Mesendoderm (in vitro differentiated cells): ENCODE results near the gene ATP9A.

Experiments
- DNase-seq: peaks from one replicate; pipeline ENCODE4 v3.0.0; 2013
- H2AK5ac ChIP-seq: 2 replicates; pipeline ENCODE4 v1.6.1; 2013; ENCODE audit warnings: low read length, inconsistent platforms
- H2BK120ac ChIP-seq: 2 replicates; pipeline ENCODE4 v1.6.1; 2013; ENCODE audit warnings: low read depth, mild to moderate bottlenecking, low read length, moderate library complexity, mixed read lengths
- H2BK15ac ChIP-seq: replicated peaks from 2 replicates; pipeline ENCODE4 v1.6.1; 2013; ENCODE audit warnings: low read depth, mild to moderate bottlenecking, moderate library complexity
- H2BK5ac ChIP-seq: 2 replicates; pipeline ENCODE4 v1.6.1; 2013; ENCODE audit warnings: low read length, inconsistent platforms
- H3K18ac ChIP-seq: 2 replicates; pipeline ENCODE4 v1.6.1; 2013; ENCODE audit warnings: mild to moderate bottlenecking, low read length, mixed read lengths
- H3K23ac ChIP-seq: one replicate; pipeline ENCODE4 v1.6.1; 2013; ENCODE audit warnings: low read length
- H3K27ac ChIP-seq: 2 replicates; pipeline ENCODE4 v1.5.1; 2013; ENCODE audit warnings: low read depth, mild to moderate bottlenecking, inconsistent platforms, low read length, moderate library complexity
- H3K27me3 ChIP-seq: 2 replicates; pipeline ENCODE4 v1.6.1; 2013; ENCODE audit warnings: low read length, control low read depth, mild to moderate bottlenecking, inconsistent platforms; ENCODE audit not compliant: insufficient read depth, poor library complexity
- H3K36me3 ChIP-seq: 2 replicates; pipeline ENCODE4 v1.6.1; 2013; ENCODE audit warnings: low read length, inconsistent platforms; ENCODE audit not compliant: control insufficient read depth, insufficient read depth
- H3K4ac ChIP-seq: one replicate; pipeline ENCODE4 v1.6.1; 2013; ENCODE audit warnings: low read depth, mild to moderate bottlenecking, low read length, moderate library complexity
- H3K4me1 ChIP-seq: 2 replicates; pipeline ENCODE4 v1.6.1; 2013; ENCODE audit warnings: low read depth, low read length, inconsistent platforms; ENCODE audit not compliant: control insufficient read depth
- H3K4me2 ChIP-seq: 2 replicates; pipeline ENCODE4 v1.6.1; 2013; ENCODE audit warnings: low read length
- H3K4me3 ChIP-seq: 2 replicates; pipeline ENCODE4 v1.5.1; 2013; ENCODE audit warnings: mild to moderate bottlenecking, low read length
- H3K56ac ChIP-seq: one replicate; pipeline ENCODE4 v1.6.1; 2013; ENCODE audit warnings: low read length
- H3K79me1 ChIP-seq: 2 replicates; pipeline ENCODE4 v1.6.1; 2013; ENCODE audit warnings: low read length, inconsistent platforms
- H3K79me2 ChIP-seq: 2 replicates; pipeline ENCODE4 v1.6.1; 2013; ENCODE audit warnings: mild to moderate bottlenecking, low read length; ENCODE audit not compliant: control insufficient read depth, insufficient read depth
- H3K9ac ChIP-seq: 2 replicates; pipeline ENCODE4 v1.6.1; 2013; ENCODE audit warnings: low read length, inconsistent platforms
- H4K5ac ChIP-seq: one replicate; pipeline ENCODE4 v1.6.1; 2013; ENCODE audit warnings: low read length
- H4K8ac ChIP-seq: one replicate; pipeline ENCODE4 v1.6.1; 2013; ENCODE audit warnings: low read depth, mild to moderate bottlenecking, control low read depth, low read length, moderate library complexity
- WGBS: extraction: QIAGEN DNeasy Blood & Tissue Kit; methylation state at CpG from one replicate; pipeline ENCODE4 v1.1.7; 2013; ENCODE audit warnings: low lambda C conversion rate, missing lambda C conversion rate; ENCODE audit not compliant: insufficient coverage; ENCODE audit errors: extremely low coverage; 5-methylcytosine and 5-hydroxymethylcytosine counted together

ATP9A gene

DNA sequence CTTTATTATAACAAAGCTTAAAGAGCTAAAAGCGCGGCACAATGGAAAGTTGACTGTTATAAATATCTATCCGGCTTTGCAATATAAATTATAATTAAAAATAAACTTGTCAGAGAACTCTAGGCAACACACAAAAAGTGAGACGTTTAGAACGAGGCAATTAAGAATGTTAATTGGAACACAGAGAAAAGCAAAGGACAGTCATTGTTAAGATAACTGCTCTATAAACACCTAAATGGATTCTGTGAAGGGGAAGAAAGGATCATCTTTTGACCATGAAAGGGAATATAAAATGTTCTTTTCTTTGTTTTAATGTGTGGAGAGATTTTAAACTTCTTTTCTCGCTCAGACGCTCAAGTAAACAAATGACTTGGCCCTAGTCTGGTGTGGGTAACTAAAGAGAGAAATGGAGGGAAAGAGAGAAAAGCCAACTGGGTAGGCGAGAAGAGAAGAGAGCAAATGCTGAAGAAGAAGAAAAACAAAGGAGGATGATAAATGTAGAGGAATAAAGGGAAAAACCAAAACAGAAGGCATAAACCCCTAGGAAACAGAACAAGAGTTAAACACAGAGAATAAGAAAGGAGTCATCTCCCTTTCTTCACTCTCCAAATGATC lies 43.4 kb upstream of the ATP9A start:
- no peak overlapping the region for H3K27ac ChIP-seq

GRCh38 chr20:51811042-51811355 lies 42.8 kb upstream of the ATP9A start:
- no CpG with 5 or more reads among the region's 3 CpGs for WGBS
- Histone ChIP-seq H4K8ac (no peak overlapping the region), H2BK120ac (no peak overlapping the region), H3K79me2 (no peaks in the 10 kb centered on the region), H2BK5ac (no peak overlapping the region), H3K27me3 (no peaks in the 10 kb centered on the region), H3K4me3 (no peak overlapping the region), H4K5ac (no peak overlapping the region), H3K79me1 (no peaks in the 10 kb centered on the region), H3K36me3 (no peaks in the 10 kb centered on the region), H3K4me2 (no peak overlapping the region), H3K18ac (peak overlapping the region; percentile 76), H3K9ac (no peak overlapping the region), H3K4me1 (no peaks in the 10 kb centered on the region), H3K27ac (no peak overlapping the region), H2BK15ac (no peak overlapping the region), H3K23ac (no peak overlapping the region), H3K56ac (no peak overlapping the region), H2AK5ac (no peak overlapping the region), H3K4ac (no peak overlapping the region)
- no peak for DNase-seq

More for the DNA sequence above, 43.4 kb upstream of the ATP9A start:
- Histone ChIP-seq H2BK120ac (no peak overlapping the region), H3K4ac (no peak overlapping the region), H3K4me2 (no peak overlapping the region), H3K4me1 (no peaks in the 10 kb centered on the region), H3K18ac (no peak overlapping the region), H3K36me3 (no peaks in the 10 kb centered on the region), H3K79me2 (no peaks in the 10 kb centered on the region), H3K79me1 (no peaks in the 10 kb centered on the region), H2AK5ac (no peak overlapping the region), H3K23ac (no peak overlapping the region), H2BK5ac (no peak overlapping the region), H4K8ac (no peak overlapping the region), H3K4me3 (no peak overlapping the region), H3K56ac (no peak overlapping the region), H3K27me3 (no peaks in the 10 kb centered on the region), H2BK15ac (peak overlapping the region; percentile 23), H4K5ac (no peak overlapping the region), H3K9ac (no peak overlapping the region)
- WGBS = no CpG with 5 or more reads among the region's 8 CpGs
- DNase-seq = no peak

DNA sequence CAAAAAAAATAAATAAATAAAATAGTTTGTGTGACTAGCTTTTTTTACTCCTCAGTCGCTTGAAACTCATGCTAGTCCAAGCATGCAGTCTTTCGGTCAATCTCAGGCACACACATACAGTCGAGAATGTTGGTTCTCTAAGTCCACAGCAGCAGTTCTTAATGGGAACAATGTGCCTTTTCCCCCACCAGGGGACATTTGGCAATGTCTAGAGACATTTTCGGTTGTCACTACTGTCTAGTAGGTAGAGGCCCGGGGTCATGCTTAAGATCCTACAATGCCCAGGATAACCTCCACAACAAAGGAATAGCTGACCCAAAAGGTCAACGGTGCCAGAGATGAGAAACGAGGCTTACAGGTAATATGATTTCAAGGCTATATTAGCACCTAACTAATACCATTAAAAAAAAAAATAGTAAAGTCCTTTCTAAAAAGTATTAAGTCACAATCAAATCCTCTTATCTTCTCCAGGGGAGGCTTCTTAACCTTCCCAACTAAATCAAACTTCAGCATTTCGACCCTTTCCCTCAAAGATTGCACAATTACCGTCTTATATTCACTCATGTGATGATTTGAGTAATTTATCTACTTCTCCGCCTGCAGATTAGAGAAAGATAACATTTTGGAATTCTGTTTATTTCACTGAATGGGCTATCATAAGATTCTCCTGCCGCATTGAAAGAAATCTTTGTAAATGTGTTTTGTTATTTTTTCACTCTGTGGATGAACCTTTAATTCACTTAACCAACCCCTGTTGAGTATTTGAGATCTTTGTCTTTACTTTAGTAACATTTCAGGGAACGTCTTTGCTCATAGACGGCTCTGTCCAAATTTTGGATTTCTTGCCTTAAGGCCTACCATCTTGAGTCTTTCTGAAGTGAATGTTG lies 42.2 kb upstream of the ATP9A start:
- no peak overlapping the region for H2BK5ac ChIP-seq
- 100% methylated on average over 2 of the region's 13 CpGs for WGBS
- H3K56ac ChIP-seq = no peak overlapping the region
- no peak overlapping the region for H3K4me3 ChIP-seq
- H4K8ac ChIP-seq = no peak overlapping the region
- H4K5ac ChIP-seq = no peak overlapping the region
- no peak overlapping the region for H3K23ac ChIP-seq
- no peak overlapping the region for H3K27ac ChIP-seq
- no peaks in the 10 kb centered on the region for H3K79me1 ChIP-seq
- H3K36me3 ChIP-seq = no peaks in the 10 kb centered on the region
- H2AK5ac ChIP-seq = no peak overlapping the region
- no peak overlapping the region for H3K4ac ChIP-seq
- no peak overlapping the region for H3K4me2 ChIP-seq
- H3K27me3 ChIP-seq = no peaks in the 10 kb centered on the region
- H3K18ac ChIP-seq = peak overlapping the region; percentile 76
- no peaks in the 10 kb centered on the region for H3K79me2 ChIP-seq
- no peaks in the 10 kb centered on the region for H3K4me1 ChIP-seq
- H2BK120ac ChIP-seq = no peak overlapping the region
- no peak overlapping the region for H2BK15ac ChIP-seq
- no peak overlapping the region for H3K9ac ChIP-seq
- peak; percentile 76 for DNase-seq

DNA sequence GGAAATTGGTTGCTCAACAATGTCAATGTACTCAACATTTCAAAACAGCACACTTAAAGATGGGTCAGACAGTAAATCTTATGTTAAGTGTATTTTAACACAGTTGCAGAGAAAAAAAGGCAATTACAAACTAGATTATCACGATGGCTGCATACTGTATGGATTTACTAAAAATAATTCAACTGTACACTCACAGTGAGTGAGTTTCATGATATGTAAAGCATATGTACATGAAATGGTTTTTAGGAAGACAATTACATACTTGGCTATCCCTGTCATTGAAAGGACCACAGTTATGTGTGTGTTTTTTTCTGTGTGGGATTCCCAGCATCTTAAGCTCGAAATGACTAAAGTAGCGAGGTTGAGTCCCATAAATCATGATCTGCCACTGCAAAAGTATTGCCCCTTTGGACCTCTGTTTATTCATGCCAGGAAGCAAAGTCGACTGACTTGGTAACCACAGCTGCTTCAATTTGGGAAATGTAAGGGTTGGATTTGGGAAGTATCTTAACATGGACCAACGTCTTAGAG lies 39.6 kb upstream of the ATP9A start:
- Histone ChIP-seq H3K4ac (no peak overlapping the region), H2BK15ac (no peak overlapping the region), H3K18ac (no peak overlapping the region), H3K79me1 (no peaks in the 10 kb centered on the region), H4K8ac (no peak overlapping the region), H3K4me2 (no peak overlapping the region), H3K36me3 (no peaks in the 10 kb centered on the region), H3K79me2 (no peaks in the 10 kb centered on the region), H3K27me3 (no peaks in the 10 kb centered on the region), H3K4me3 (no peak overlapping the region), H3K9ac (no peak overlapping the region), H3K4me1 (peaks cover 3% of the 10 kb centered on the region), H2AK5ac (no peak overlapping the region), H4K5ac (no peak overlapping the region), H2BK120ac (peak overlapping the region; percentile 28), H3K56ac (no peak overlapping the region), H2BK5ac (no peak overlapping the region), H3K27ac (no peak overlapping the region), H3K23ac (no peak overlapping the region)
- no CpG with 5 or more reads among the region's 5 CpGs for WGBS
- DNase-seq = no peak

GRCh38 chr20:51804754-51805153 lies 36.6 kb upstream of the ATP9A start:
- no peak overlapping the region for H4K8ac ChIP-seq
- no peak overlapping the region for H3K23ac ChIP-seq
- no peak overlapping the region for H3K9ac ChIP-seq
- H3K79me1 ChIP-seq = no peaks in the 10 kb centered on the region
- H2AK5ac ChIP-seq = no peak overlapping the region
- no peak overlapping the region for H3K4me2 ChIP-seq
- peak overlapping the region; percentile 27 for H3K56ac ChIP-seq
- no peak overlapping the region for H2BK5ac ChIP-seq
- H3K79me2 ChIP-seq = peaks cover 24% of the 10 kb centered on the region
- H2BK15ac ChIP-seq = no peak overlapping the region
- H3K36me3 ChIP-seq = no peaks in the 10 kb centered on the region
- WGBS = no CpG with 5 or more reads among the region's 7 CpGs
- H3K4ac ChIP-seq = no peak overlapping the region
- H3K4me3 ChIP-seq = no peak overlapping the region
- no peaks in the 10 kb centered on the region for H3K27me3 ChIP-seq
- no peak overlapping the region for H3K18ac ChIP-seq
- H4K5ac ChIP-seq = no peak overlapping the region
- H3K4me1 ChIP-seq = peaks cover 4% of the 10 kb centered on the region
- no peak overlapping the region for H3K27ac ChIP-seq
- DNase-seq = peak; percentile 61
- H2BK120ac ChIP-seq = no peak overlapping the region
